ENCODE results near the gene RAPGEFL1.
"Not testable (repeated sequence)": the region's sequence is repeated elsewhere in the genome, so short reads cannot be mapped to it uniquely, and the experiment has no call there.

GRCh38 chr17:40206193-40206592 is 28.9 kb downstream of the RAPGEFL1 start:
- not testable (repeated sequence) for TF ChIP-seq HDAC6 (IDR thresholded peaks at IDR 0.05; ENCODE audit: unreplicated experiment); CTCF (IDR thresholded peaks at IDR 0.05 in 2 of 3, conservative IDR thresholded peaks at IDR 0.05 in 1 of 3; ENCODE audit: control insufficient read depth in 2 of 3, extremely low read depth in 1 of 3, insufficient read depth in 1 of 3, low read depth in 3 of 3, low read length in 3 of 3); ATF7 (IDR thresholded peaks at IDR 0.05; ENCODE audit: low read depth); NFYB (IDR thresholded peaks at IDR 0.05; ENCODE audit: insufficient read depth, low read depth, low read length); NFYA (IDR thresholded peaks at IDR 0.05; ENCODE audit: borderline replicate concordance, low read depth, low read length); SMAD5 (IDR thresholded peaks at IDR 0.05; ENCODE audit: low read depth); POLR2A (IDR thresholded peaks at IDR 0.05; ENCODE audit: low read depth, low read length); NFIC (IDR thresholded peaks at IDR 0.05; ENCODE audit: low read depth, low read length); TARDBP (IDR thresholded peaks at IDR 0.05; ENCODE audit: borderline replicate concordance); SIN3A (IDR thresholded peaks at IDR 0.05; ENCODE audit: low read depth, low read length); RB1 (IDR thresholded peaks at IDR 0.05; ENCODE audit: borderline replicate concordance); HDGF (IDR thresholded peaks at IDR 0.05)
